ENCODE data around the gene ARMH1.
"Not testable (repeated sequence)": the region's sequence is repeated elsewhere in the genome, so short reads cannot be mapped to it uniquely, and the experiment has no call there.

GRCh38 chr1:44666719-44667118 lies 7.8 kb upstream of the ARMH1 start:
- TF ChIP-seq CTCF (IDR thresholded peaks at IDR 0.05 in 8 of 11, conservative IDR thresholded peaks at IDR 0.05 in 3 of 11); POLR2A (IDR thresholded peaks at IDR 0.05): not testable (repeated sequence)

Measured in spleen (tissue), 7 donors.